Fibroblast of mammary gland (primary cell): ENCODE measurements around the gene FADD.
A peak's percentile ranks its signal among the peaks of the same experiment; 100 is the strongest.

ENCODE experiments used
- DNase-seq: peaks from one replicate; pipeline ENCODE4 v3.0.0-alpha.2; 2010; ENCODE audit warnings: low read depth
- H3K4me3 ChIP-seq: 2 replicates; pipeline ENCODE4 v1.5.1; 2011; ENCODE audit warnings: low read depth, mild to moderate bottlenecking, low read length, moderate library complexity; ENCODE audit not compliant: control insufficient read depth
- TF ChIP-seq, protein P1 (sequence below): conservative IDR thresholded peaks from 2 replicates; pipeline ENCODE4 v1.5.1; 2011; ENCODE audit warnings: low read depth, low read length, inconsistent platforms; ENCODE audit not compliant: control insufficient read depth, insufficient read depth

The FADD gene

GRCh38 chr11:70203751-70204465, 812 bp downstream of the FADD start:
- TF ChIP-seq, protein P1, sequence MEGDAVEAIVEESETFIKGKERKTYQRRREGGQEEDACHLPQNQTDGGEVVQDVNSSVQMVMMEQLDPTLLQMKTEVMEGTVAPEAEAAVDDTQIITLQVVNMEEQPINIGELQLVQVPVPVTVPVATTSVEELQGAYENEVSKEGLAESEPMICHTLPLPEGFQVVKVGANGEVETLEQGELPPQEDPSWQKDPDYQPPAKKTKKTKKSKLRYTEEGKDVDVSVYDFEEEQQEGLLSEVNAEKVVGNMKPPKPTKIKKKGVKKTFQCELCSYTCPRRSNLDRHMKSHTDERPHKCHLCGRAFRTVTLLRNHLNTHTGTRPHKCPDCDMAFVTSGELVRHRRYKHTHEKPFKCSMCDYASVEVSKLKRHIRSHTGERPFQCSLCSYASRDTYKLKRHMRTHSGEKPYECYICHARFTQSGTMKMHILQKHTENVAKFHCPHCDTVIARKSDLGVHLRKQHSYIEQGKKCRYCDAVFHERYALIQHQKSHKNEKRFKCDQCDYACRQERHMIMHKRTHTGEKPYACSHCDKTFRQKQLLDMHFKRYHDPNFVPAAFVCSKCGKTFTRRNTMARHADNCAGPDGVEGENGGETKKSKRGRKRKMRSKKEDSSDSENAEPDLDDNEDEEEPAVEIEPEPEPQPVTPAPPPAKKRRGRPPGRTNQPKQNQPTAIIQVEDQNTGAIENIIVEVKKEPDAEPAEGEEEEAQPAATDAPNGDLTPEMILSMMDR: no peak

GRCh38 chr11:70204466-70204799, 1.3 kb downstream of the FADD start:
- DNase-seq: no peak
- TF ChIP-seq, protein P1: no peak
- peak overlapping the region; percentile 91 for H3K4me3 ChIP-seq

More at GRCh38 chr11:70203751-70204465, 812 bp downstream of the FADD start:
- DNase-seq: peak; percentile 92
- H3K4me3 ChIP-seq: peak overlapping the region; percentile 91

- DNase-seq: peak; percentile 40
- TF ChIP-seq, protein P1: no peak
- H3K4me3 ChIP-seq: peak overlapping the region; percentile 91
Measured at GRCh38 chr11:70205049-70205725, 2.1 kb downstream of the FADD start.

DNA sequence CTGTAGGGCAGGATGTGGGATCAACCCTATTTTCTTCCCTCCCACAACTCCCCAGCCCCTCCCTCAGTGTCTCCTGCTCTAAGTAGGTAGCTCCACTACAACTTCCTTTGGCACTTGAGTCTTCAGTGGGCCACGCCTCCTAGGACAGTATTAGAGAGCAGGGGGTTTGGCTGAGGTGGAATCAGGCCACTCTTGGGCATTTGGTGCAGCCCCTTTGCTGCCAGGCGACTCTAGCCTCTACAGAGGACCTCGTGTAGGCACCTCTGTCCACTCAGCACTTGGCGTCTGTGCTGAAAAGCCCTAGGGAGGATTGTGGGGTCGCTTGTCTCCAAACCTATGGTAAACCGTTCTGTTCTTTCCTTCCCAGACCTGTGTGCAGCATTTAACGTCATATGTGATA, 2.7 kb downstream of the FADD start:
- no peak for DNase-seq
- TF ChIP-seq, protein P1: no peak
- no peak overlapping the region for H3K4me3 ChIP-seq

GRCh38 chr11:70206226-70206981, 3.3 kb downstream of the FADD start:
- H3K4me3 ChIP-seq: no peak overlapping the region
- TF ChIP-seq, protein P1: no peak
- no peak for DNase-seq

GRCh38 chr11:70206982-70207376, 3.9 kb downstream of the FADD start:
- no peak overlapping the region for H3K4me3 ChIP-seq
- no peak for DNase-seq
- TF ChIP-seq, protein P1: no peak
